ENCODE data around the gene GAPVD1.

GRCh38 chr9:125330587-125330986 lies 69.0 kb downstream of the GAPVD1 start:
- TF ChIP-seq EZH2 (IDR thresholded peaks at IDR 0.05; ENCODE audit: borderline replicate concordance, low read depth, low read length, severe bottlenecking) (no peak), CTCF (IDR thresholded peaks at IDR 0.05; ENCODE audit: borderline replicate concordance, extremely low read depth, low read length, poor library complexity, severe bottlenecking) (no peak)

All from DND-41 (cell line).